SK-N-SH treated with all-trans-retinoic acid at 6 μM for 48 hours (cell line): ENCODE results near the gene GPR32.

ENCODE experiments used
- ARNTL ChIP-seq: fragments of 450-650 bp; formaldehyde crosslinking; IDR thresholded peaks from 2 replicates; pipeline ENCODE4 v1.5.0; 2020; ENCODE audit warnings: low read depth, mild to moderate bottlenecking, moderate library complexity, borderline replicate concordance
- CSDC2 ChIP-seq: fragments of 250-450 bp; sonication (Bioruptor Pico); IDR thresholded peaks from 2 replicates; pipeline ENCODE4 v1.5.0; 2020; ENCODE audit warnings: mild to moderate bottlenecking, moderate library complexity
- GLIS3 ChIP-seq: fragments of 250-450 bp; sonication (Bioruptor Pico); IDR thresholded peaks from 2 replicates; pipeline ENCODE4 v1.5.0; 2020; ENCODE audit warnings: mild to moderate bottlenecking, moderate library complexity
- RARB ChIP-seq: fragments of 250-450 bp; sonication (Bioruptor Pico); IDR thresholded peaks from 2 replicates; pipeline ENCODE4 v1.8.0; 2021; ENCODE audit warnings: mild to moderate bottlenecking, moderate library complexity
- SNAI2 ChIP-seq: fragments of 250-450 bp; sonication (Bioruptor Pico); IDR thresholded peaks from 2 replicates; pipeline ENCODE4 v1.5.0; 2020; ENCODE audit warnings: mild to moderate bottlenecking, moderate library complexity
- TF ChIP-seq, protein P1 (sequence below): fragments of 250-450 bp; sonication (Bioruptor Pico); IDR thresholded peaks from 2 replicates; pipeline ENCODE4 v1.8.0; 2020; ENCODE audit warnings: mild to moderate bottlenecking, moderate library complexity, borderline replicate concordance
- TF ChIP-seq, protein P2 (sequence below): fragments of 250-450 bp; sonication (Bioruptor Pico); IDR thresholded peaks from 2 replicates; pipeline ENCODE4 v1.8.0; 2021; ENCODE audit warnings: low read depth, mild to moderate bottlenecking, moderate library complexity, borderline replicate concordance

DNA sequence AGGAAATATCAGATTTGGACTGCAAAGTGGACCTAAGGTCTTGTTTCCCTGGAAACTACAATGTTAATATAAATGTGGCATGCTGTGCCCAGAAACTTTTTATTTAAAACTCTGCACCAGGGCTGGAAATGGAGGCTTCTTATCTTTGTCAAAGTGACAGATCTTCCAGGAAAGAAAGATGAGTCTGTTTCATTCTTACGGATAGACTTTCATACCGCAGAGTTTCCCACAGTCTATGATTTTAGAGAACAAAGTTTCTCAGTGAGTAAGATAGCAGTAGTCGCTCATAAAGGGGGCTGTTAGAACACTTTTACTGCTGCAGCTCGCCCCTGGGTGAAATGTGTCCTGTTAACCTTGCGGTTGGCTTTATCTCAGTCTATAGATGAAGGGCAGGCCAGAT, 40.4 kb upstream of the GPR32 start:
- TF ChIP-seq, protein P1, sequence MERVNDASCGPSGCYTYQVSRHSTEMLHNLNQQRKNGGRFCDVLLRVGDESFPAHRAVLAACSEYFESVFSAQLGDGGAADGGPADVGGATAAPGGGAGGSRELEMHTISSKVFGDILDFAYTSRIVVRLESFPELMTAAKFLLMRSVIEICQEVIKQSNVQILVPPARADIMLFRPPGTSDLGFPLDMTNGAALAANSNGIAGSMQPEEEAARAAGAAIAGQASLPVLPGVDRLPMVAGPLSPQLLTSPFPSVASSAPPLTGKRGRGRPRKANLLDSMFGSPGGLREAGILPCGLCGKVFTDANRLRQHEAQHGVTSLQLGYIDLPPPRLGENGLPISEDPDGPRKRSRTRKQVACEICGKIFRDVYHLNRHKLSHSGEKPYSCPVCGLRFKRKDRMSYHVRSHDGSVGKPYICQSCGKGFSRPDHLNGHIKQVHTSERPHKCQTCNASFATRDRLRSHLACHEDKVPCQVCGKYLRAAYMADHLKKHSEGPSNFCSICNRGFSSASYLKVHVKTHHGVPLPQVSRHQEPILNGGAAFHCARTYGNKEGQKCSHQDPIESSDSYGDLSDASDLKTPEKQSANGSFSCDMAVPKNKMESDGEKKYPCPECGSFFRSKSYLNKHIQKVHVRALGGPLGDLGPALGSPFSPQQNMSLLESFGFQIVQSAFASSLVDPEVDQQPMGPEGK, result no peak
- no peak for TF ChIP-seq CSDC2 (CRISPR knock-in tag)
- TF ChIP-seq, protein P2, sequence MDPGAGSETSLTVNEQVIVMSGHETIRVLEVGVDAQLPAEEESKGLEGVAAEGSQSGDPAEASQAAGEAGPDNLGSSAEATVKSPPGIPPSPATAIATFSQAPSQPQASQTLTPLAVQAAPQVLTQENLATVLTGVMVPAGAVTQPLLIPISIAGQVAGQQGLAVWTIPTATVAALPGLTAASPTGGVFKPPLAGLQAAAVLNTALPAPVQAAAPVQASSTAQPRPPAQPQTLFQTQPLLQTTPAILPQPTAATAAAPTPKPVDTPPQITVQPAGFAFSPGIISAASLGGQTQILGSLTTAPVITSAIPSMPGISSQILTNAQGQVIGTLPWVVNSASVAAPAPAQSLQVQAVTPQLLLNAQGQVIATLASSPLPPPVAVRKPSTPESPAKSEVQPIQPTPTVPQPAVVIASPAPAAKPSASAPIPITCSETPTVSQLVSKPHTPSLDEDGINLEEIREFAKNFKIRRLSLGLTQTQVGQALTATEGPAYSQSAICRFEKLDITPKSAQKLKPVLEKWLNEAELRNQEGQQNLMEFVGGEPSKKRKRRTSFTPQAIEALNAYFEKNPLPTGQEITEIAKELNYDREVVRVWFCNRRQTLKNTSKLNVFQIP, result no peak
- no peak for TF ChIP-seq RARB (CRISPR knock-in tag)
- TF ChIP-seq SNAI2 (CRISPR knock-in tag), result no peak
- TF ChIP-seq ARNTL (CRISPR knock-in tag), result no peak
- no peak for TF ChIP-seq GLIS3
